ENCODE measurements around the gene KIF1B. TPM values are rescaled to one million over a fixed set of nuclear protein-coding genes. Genes with fewer than 3 reads are reported as not detected.

The KIF1B gene
- 55.3 and 57.7 TPM in 2 replicates for total RNA-seq (2021)
- long read RNA-seq, full-length matches to known transcripts, result 2 of 46 reads
- long read RNA-seq, partial matches to known transcripts, result 32 of 46 reads
- long read RNA-seq, other reads (novel, unspliced or antisense), result 12 of 46 reads

GRCh38 chr1:10209905-10210810 lies at the start of gene KIF1B:
TSS of gene KIF1B (plus strand) at chr1:10210570. CDS start at chr1:10232329, 21,759 bp downstream.
- Histone ChIP-seq H4K20me1 (ENCODE audit: control insufficient read depth, insufficient read depth, insufficient read length) (no peaks in the 10 kb centered on the region), H2BK15ac (ENCODE audit: low read depth, low read length) (no peak within 1 kb of the TSS), H2BK120ac (ENCODE audit: low read depth, low read length, poor library complexity, severe bottlenecking) (no peak within 1 kb of the TSS), H3K27me3 (ENCODE audit: insufficient read depth, low read length) (no peaks in the 10 kb centered on the region), H3K56ac (ENCODE audit: insufficient read length, low read depth, low read length) (no peak within 1 kb of the TSS), H3K23ac (ENCODE audit: insufficient read length, low read depth, low read length) (no peak within 1 kb of the TSS), H3K23me2 (ENCODE audit: insufficient read length, low read depth, low read length, poor library complexity, severe bottlenecking) (peaks cover 10% of the 10 kb centered on the region), H2BK12ac (ENCODE audit: insufficient read length, low read depth, low read length) (no peak within 1 kb of the TSS), H2AFZ (ENCODE audit: low read length) (no peak within 1 kb of the TSS), H3K79me1 (ENCODE audit: insufficient read depth, low read depth, low read length, poor library complexity, severe bottlenecking) (no peaks in the 10 kb centered on the region), H3K9me3 (ENCODE audit: control insufficient read depth, low read depth, low read length) (no peaks in the 10 kb centered on the region), H3K14ac (ENCODE audit: insufficient read depth, low read length) (peak within 1 kb of the TSS; percentile 80), H2BK20ac (ENCODE audit: low read depth, low read length, poor library complexity, severe bottlenecking) (no peak within 1 kb of the TSS), H3K79me2 (ENCODE audit: insufficient read depth, low read length) (peaks cover 23% of the 10 kb centered on the region), H2BK5ac (ENCODE audit: insufficient read length, low read length) (no peak within 1 kb of the TSS), H4K8ac (replicated peaks; ENCODE audit: insufficient read length, low read depth, low read length) (no peak within 1 kb of the TSS), H2AK5ac (ENCODE audit: insufficient read length, low read length) (no peak within 1 kb of the TSS), H3K18ac (ENCODE audit: insufficient read length, low read depth, low read length) (peak within 1 kb of the TSS; percentile 53), H3K4ac (ENCODE audit: low read depth, low read length) (no peak within 1 kb of the TSS), H3K4me1 (ENCODE audit: insufficient read depth, low read length) (no peaks in the 10 kb centered on the region; the same call in 1 of the 2 replicates), H3K27ac (ENCODE audit: insufficient read length, low read depth, low read length) (no peak within 1 kb of the TSS), H3K4me2 (ENCODE audit: insufficient read depth, insufficient read length, low read length) (peak within 1 kb of the TSS; percentile 74), H3T11ph (ENCODE audit: low read length) (no peak within 1 kb of the TSS), H4K91ac (ENCODE audit: insufficient read length, low read depth, low read length) (no peak within 1 kb of the TSS), H3K9ac (ENCODE audit: extremely low read depth, insufficient read length, low read length) (peak within 1 kb of the TSS; percentile 87), H4K5ac (ENCODE audit: insufficient read length, low read depth, low read length) (peak within 1 kb of the TSS; percentile 1)
- Mint-ChIP-seq H3K9me3 (no peaks in the 10 kb centered on the region), H3K4me3 (peak within 1 kb of the TSS; percentile 94 to 98), H3K27ac (peak within 1 kb of the TSS; percentile 90 to 96 (median 93); a peak in 6 of 7 replicates), H3K27me3 (ENCODE audit: low read depth) (no peaks in the 10 kb centered on the region), H3K4me1 (peaks cover 23 to 30% of the 10 kb centered on the region in 2 experiments), H3K36me3 (ENCODE audit: insufficient read depth in 1 of 3, low read depth in 3 of 3) (no peaks in the 10 kb centered on the region; a peak in 1 of 7 replicates)
- peak; percentile 98 for DNase-seq
- peak; percentile 99 for TF ChIP-seq CTCF (conservative IDR thresholded peaks at IDR 0.05)
- no CpG with 5 or more reads among the region's 107 CpGs for WGBS (ENCODE audit: extremely low coverage, insufficient read length, low lambda C conversion rate)
